NCI-H774 (cell line): ENCODE results near the gene CD6.
"Not testable (repeated sequence)": the region's sequence is repeated elsewhere in the genome, so short reads cannot be mapped to it uniquely, and the experiment has no call there.

Source experiments
- DNase-seq: peaks from one replicate; lab custom pipeline; 2025; lab: John Stamatoyannopoulos, UW

Gene CD6

DNA sequence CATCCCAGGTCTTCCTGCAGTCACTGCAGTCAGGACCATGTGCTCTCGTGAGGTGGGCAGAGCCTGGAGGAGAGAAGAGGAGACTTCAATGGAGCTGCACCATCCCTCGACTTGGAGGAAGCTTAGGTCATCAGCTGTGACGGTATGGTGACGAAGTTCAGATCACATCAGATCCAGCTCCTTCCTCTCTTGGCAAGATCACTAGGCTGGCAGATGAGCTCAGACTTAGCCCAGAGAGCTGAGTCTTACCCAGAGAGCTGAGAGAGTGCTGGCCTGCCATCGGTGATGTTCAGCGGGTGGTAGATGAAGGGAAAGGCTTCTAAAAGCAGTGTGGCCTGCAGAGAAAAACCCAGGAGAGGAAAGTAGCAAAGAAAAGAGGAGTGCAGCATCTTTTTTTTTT is 17.7 kb upstream of the CD6 start:
- no peak for DNase-seq

DNA sequence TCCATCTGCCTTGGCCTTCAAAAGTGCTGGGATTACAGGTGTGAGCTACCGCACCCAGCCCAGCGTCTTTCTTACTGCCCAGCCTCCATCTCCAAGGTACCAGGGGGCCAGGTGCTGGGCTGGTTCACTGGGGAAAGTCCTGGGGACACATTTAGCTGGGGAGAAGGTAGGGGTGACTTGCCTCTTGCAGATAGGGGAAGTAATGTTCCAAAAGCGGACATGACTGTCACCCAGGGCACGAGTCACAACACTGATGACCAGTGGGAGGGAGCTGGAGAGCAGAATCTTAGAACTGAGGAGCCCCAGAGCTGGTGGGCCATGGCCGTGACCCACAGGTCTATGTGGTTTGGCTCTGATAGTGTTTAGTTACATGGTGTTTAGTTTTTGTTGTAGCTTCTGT is 17.1 kb upstream of the CD6 start:
- DNase-seq: no peak

GRCh38 chr11:60955571-60955970 is 15.9 kb upstream of the CD6 start:
- no peak for DNase-seq

DNA sequence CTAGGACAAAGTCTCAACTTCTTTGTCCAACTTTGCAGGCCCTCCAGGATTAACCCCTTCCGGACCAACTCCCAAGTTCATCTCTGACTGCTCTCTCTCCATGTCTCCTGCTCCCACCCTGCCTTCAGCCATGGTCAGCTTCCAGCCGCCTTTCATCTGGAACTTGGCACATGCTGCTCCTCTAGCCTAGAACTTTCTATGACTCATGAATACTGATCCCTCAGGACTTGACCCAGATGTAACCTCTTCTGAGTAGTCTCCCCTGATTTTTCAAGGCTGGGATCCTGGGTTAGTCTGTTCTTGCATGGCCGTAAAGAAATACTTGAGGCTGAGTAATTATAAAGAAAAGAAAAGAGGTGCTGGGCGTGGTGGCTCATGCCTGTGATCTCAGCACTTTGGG is 14.3 kb upstream of the CD6 start:
- DNase-seq: no peak

- DNase-seq: no peak
Observed at GRCh38 chr11:60959431-60959830, 12.0 kb upstream of the CD6 start.

DNA sequence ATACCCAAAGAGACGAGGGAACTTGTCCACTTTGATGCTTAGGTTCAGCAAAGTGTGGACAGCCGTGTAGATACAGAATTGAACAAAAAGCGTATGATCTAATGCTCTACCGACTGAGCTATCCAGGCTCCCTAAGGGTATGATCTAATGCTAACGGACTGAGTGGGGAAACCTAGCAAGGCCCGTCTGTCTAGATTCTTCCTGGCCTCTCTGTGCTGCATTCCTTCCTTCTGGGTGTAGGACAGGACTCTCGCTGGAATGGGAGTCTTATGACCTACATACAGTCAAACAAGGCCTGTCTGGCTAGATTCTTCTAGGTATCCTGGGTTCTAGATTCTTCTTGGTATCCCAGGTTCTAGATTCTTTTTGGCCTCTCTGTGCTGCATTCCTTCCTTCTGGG is 11.1 kb upstream of the CD6 start:
- no peak for DNase-seq

DNA sequence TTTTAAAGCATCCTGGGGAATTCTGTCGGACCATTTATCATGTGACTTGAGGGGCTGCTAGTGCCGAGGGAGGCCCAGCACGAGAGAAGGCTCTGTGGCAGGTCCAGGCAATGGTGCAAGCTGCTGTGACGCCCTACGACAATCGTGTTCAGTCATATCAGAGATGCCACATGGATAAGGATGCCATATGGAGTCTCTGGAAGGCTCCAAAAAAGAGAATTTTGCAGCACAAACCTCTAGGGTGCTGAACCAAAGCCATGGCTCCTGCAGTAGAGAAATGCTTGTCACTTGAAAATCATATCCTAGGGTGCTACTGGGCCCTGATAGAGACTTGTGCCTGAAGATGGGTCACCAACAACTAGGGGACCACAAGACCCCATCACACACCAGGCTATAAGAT is 6.7 kb upstream of the CD6 start:
- DNase-seq: no peak

GRCh38 chr11:60966890-60967289 is 4.6 kb upstream of the CD6 start:
- DNase-seq: no peak

DNA sequence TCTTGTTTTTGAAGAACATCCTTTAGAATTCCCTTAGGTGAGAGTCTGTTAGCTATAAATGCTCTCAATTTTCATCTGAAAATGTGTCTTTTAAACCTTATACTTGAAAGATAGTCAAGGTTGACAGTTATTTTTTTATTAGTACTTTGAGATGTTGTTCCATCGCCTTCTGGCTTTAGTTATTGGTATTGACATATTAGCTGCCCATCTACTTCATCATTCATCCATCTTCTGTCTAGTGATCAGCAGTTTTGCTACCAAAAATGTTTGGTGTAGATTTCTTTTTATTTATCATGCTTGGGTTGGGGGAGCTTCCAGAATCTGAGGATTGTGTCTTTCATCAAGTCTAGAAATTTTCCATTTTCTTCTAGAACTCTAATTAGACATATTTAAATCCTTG is 3.3 kb upstream of the CD6 start:
- DNase-seq: no peak

- peak; percentile 50 for DNase-seq
Observed at GRCh38 chr11:60970369-60970774, 1.1 kb upstream of the CD6 start.

GRCh38 chr11:60970890-60971289 is 590 bp upstream of the CD6 start:
- no peak for DNase-seq

- DNase-seq: no peak
Observed at GRCh38 chr11:60972182-60973030, 926 bp downstream of the CD6 start.

DNA sequence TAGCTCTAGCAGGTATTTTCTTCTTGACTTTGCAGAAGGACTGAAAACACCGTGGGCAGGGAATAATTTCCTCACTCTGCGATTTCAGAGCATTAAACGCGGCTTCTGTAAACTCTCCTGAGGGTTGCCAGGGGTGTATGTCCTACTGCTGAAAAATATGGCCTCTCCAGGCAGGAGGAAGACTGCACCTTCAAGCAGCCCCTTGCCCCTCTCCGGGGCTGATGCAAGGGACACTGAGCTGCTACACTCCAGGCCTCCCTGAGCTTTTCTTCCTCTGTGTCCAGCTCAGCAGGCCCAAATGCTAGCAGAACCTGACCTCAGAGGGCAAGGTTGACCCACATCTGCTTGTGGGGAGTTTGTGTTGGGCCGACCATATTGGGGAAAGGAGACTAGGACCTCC is 2.2 kb downstream of the CD6 start:
- DNase-seq: no peak

DNA sequence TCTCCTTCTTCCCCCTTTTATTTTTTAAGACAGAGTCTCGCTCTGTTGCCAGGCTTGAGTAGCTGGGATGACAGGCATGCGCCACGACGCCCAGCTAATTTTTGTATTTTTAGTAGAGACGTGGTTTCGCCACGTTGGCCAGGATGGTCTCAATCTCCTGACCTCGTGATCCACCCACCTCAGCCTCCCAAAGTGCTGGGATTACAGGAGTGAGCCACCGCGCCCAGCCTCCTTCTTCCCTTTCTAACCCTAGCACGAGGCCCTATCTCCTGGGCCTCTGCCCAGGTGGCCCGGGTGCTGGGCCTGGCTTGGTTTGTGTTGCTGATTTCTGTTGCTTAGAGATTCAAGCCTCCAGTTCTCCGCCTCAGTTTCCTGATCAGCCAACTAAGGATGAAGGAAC is 2.8 kb downstream of the CD6 start:
- not testable (repeated sequence) for DNase-seq

- no peak for DNase-seq
Observed at GRCh38 chr11:60974726-60975125, 3.2 kb downstream of the CD6 start.

DNA sequence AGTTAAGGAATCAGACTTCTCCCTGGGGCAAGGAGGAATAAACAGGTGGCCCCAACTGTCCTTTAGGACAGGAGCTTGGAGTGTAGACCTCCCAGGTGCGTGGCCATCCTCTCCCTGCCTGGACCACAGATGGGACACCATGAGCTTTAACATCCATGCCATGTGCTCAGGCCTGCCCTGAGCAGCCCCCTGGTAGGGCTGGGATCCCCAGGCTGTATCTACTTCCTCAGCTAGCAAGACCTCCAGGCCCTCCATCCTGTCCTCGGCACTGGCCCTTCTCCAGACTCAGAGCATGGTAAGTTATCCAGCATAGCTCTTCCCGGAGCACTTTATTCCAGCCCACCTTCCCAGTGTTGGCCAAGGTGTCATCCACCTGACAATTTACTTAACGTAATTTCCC is 5.7 kb downstream of the CD6 start:
- no peak for DNase-seq

- no peak for DNase-seq
Observed at GRCh38 chr11:60977836-60978235, 6.4 kb downstream of the CD6 start.

- no peak for DNase-seq
Observed at GRCh38 chr11:60978546-60979380, 7.3 kb downstream of the CD6 start.

DNA sequence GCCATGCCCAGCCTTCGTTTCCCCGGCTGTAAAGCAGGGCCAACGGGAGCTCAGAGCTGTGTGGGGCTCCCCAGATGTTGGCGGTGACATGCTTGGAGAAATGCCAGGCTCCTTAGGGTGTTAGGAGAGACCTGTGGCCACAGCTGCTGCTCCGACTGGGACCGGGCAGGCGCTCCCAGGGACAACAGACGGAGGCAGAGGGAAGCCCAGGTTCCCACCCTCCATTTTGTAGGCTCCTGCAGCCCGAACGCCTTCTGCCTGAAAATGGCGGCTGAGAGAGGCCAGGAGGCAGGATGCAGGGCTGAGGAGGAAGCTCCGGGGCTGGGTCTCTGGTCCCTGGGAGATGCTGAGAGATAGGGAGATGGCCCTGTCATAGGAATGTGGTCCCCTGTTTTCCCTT is 10.0 kb downstream of the CD6 start:
- no peak for DNase-seq

DNA sequence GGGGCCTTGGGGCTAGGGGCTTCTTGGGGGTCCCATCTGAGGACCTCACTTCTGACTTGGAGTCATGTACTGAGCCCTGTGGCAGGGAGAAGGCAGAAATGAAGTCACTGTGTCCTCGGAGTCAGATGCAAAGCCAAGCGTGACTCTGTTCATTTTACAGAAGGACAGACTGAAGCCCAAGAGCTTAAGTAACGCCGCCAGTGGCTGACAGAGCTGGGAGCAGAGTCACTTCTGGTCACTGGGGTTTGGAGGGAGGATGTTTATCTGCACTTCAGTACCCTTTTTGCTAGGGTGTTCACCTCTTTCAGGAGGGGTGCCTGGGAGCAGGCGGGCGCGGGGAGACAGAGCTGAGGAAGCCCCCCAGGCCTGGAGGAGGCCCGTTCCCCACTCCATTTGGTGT is 10.7 kb downstream of the CD6 start:
- DNase-seq: no peak

GRCh38 chr11:60984149-60984548 is 12.7 kb downstream of the CD6 start:
- DNase-seq: no peak

GRCh38 chr11:60984636-60985035 is 13.2 kb downstream of the CD6 start:
- DNase-seq: no peak

GRCh38 chr11:60985501-60985900 is 14.0 kb downstream of the CD6 start:
- DNase-seq: no peak
